IMR-90 (cell line): ENCODE measurements around the gene SEMA6A. TPM values are rescaled to one million over a fixed set of nuclear protein-coding genes. Genes with fewer than 3 reads are reported as not detected.
A peak's percentile ranks its signal among the peaks of the same experiment; 100 is the strongest.

Source experiments
- ATAC-seq: fragments of 200-7000 bp; cut with Tn5 transposase; 2 replicates; pipeline ENCODE4 v1.9.1; 2020; ENCODE audit warnings: low read depth, mild to moderate bottlenecking, moderate library complexity
- BruUV-seq: library from RNA; stranded (reverse); fragments of 400-500 nt; replicated peaks from 2 replicates; lab custom pipeline; 2021; lab: Mats Ljungman, UMichigan
- CTCF ChIA-PET: fragments of 300-600 bp; formaldehyde crosslinking; extraction: SDS; loops from one replicate; lab custom pipeline; 2021; ENCODE audit warnings: antibody characterized with exemption; lab: Yijun Ruan, JAX
- POLR2A ChIA-PET: fragments of 300-600 bp; sonication (Branson Sonifier 250); formaldehyde crosslinking; loops from one replicate; lab custom pipeline; 2022; ENCODE audit warnings: antibody characterized with exemption; ENCODE audit not compliant: unreplicated experiment; lab: Charles Lee
- DNase-seq: peaks from one replicate; pipeline ENCODE4 v3.0.0; 2013
- H2AFZ ChIP-seq: replicated peaks from 2 replicates; pipeline ENCODE3; 2013; ENCODE audit warnings: low read length, mild to moderate bottlenecking; ENCODE audit not compliant: poor library complexity
- H2AK5ac ChIP-seq: 2 replicates; pipeline ENCODE4 v1.6.1; 2013; ENCODE audit warnings: low read depth, low read length, inconsistent platforms
- H2AK9ac ChIP-seq: replicated peaks from 2 replicates; pipeline ENCODE3; 2013; ENCODE audit warnings: mild to moderate bottlenecking, low read depth, low read length, moderate library complexity; ENCODE audit not compliant: poor library complexity
- H2BK120ac ChIP-seq: 2 replicates; pipeline ENCODE4 v1.6.1; 2013; ENCODE audit warnings: low read depth, low read length, inconsistent platforms
- H2BK15ac ChIP-seq: 3 replicates; pipeline ENCODE4 v1.6.1; 2013; ENCODE audit warnings: low read depth, low read length, inconsistent platforms
- H2BK20ac ChIP-seq: 2 replicates; pipeline ENCODE4 v1.6.1; 2013; ENCODE audit warnings: low read depth, mild to moderate bottlenecking, inconsistent platforms, low read length, moderate library complexity
- H2BK5ac ChIP-seq: 2 replicates; pipeline ENCODE4 v1.6.1; 2013; ENCODE audit warnings: mild to moderate bottlenecking, low read depth, low read length, inconsistent platforms; ENCODE audit not compliant: poor library complexity, severe bottlenecking
- H3K14ac ChIP-seq: replicated peaks from 2 replicates; pipeline ENCODE4 v1.6.1; 2013; ENCODE audit warnings: low read depth, low read length, inconsistent platforms
- H3K18ac ChIP-seq: 2 replicates; pipeline ENCODE4 v1.6.1; 2013; ENCODE audit warnings: low read depth, low read length, control low read depth
- H3K23ac ChIP-seq: 2 replicates; pipeline ENCODE4 v1.6.1; 2013; ENCODE audit warnings: low read depth, low read length, inconsistent platforms
- H3K27ac ChIP-seq: 2 replicates; pipeline ENCODE4 v1.5.1; 2013; ENCODE audit warnings: mild to moderate bottlenecking, control low read depth, low read length; ENCODE audit not compliant: insufficient read depth
- H3K27me3 ChIP-seq: 2 replicates; pipeline ENCODE4 v1.6.1; 2013; ENCODE audit warnings: low read length; ENCODE audit not compliant: control insufficient read depth, insufficient read depth
- H3K36me3 ChIP-seq: 2 replicates; pipeline ENCODE4 v1.6.1; 2013; ENCODE audit warnings: low read length, mixed read lengths; ENCODE audit not compliant: control insufficient read depth, insufficient read depth
- H3K4ac ChIP-seq: 2 replicates; pipeline ENCODE4 v1.6.1; 2013; ENCODE audit warnings: low read depth, low read length, inconsistent platforms
- H3K4me1 ChIP-seq: 2 replicates; pipeline ENCODE4 v1.6.1; 2013; ENCODE audit warnings: low read length, mixed read lengths; ENCODE audit not compliant: control insufficient read depth, insufficient read depth
- H3K4me2 ChIP-seq: 2 replicates; pipeline ENCODE4 v1.6.1; 2013; ENCODE audit warnings: low read depth, mild to moderate bottlenecking, control low read depth, low read length, moderate library complexity
- H3K4me3 ChIP-seq: 2 replicates; pipeline ENCODE4 v1.5.1; 2013; ENCODE audit warnings: low read depth, mild to moderate bottlenecking, control low read depth, low read length, moderate library complexity; ENCODE audit not compliant: insufficient read depth
- H3K56ac ChIP-seq: 2 replicates; pipeline ENCODE4 v1.6.1; 2013; ENCODE audit warnings: low read length, inconsistent platforms; ENCODE audit not compliant: insufficient read depth; ENCODE audit errors: extremely low read depth
- H3K79me1 ChIP-seq, 2 experiments: 2 replicates each; pipeline ENCODE4 v1.6.1; 2013; ENCODE audit warnings: low read length in 2 of 2, inconsistent platforms in 1 of 2, low read depth in 1 of 2
- H3K9ac ChIP-seq: 2 replicates; pipeline ENCODE4 v1.6.1; 2013; ENCODE audit warnings: low read depth, low read length, control low read depth
- H3K9me1 ChIP-seq: 2 replicates; pipeline ENCODE4 v1.6.1; 2013; ENCODE audit warnings: low read length, inconsistent platforms; ENCODE audit not compliant: insufficient read depth
- H3K9me3 ChIP-seq: 2 replicates; pipeline ENCODE4 v1.6.1; 2013; ENCODE audit warnings: low read length; ENCODE audit not compliant: control insufficient read depth, insufficient read depth
- H4K20me1 ChIP-seq: 2 replicates; pipeline ENCODE4 v1.6.1; 2013; ENCODE audit warnings: low read length, inconsistent platforms; ENCODE audit not compliant: insufficient read depth
- H4K5ac ChIP-seq: 2 replicates; pipeline ENCODE4 v1.6.1; 2013; ENCODE audit warnings: mild to moderate bottlenecking, low read depth, low read length, control low read depth
- H4K8ac ChIP-seq, 2 experiments: 2 replicates each; pipeline ENCODE4 v1.6.1; 2013; ENCODE audit warnings: low read depth in 2 of 2, low read length in 2 of 2, control low read depth in 1 of 2, inconsistent platforms in 1 of 2
- H4K91ac ChIP-seq: 2 replicates; pipeline ENCODE4 v1.6.1; 2013; ENCODE audit warnings: low read depth, low read length, inconsistent platforms; ENCODE audit not compliant: insufficient read depth
- BHLHE40 ChIP-seq: fragments of 150-350 bp; IDR thresholded peaks from 2 replicates; pipeline ENCODE4 v1.6.1; 2016; ENCODE audit warnings: mild to moderate bottlenecking, low read depth, low read length
- CEBPB ChIP-seq: IDR thresholded peaks from 2 replicates; pipeline ENCODE4 v1.6.1; 2012; ENCODE audit warnings: low read depth, low read length, improper control_type of control experiment
- CHD1 ChIP-seq: IDR thresholded peaks from 2 replicates; pipeline ENCODE4 v1.6.1; 2012; ENCODE audit warnings: low read depth, low read length, improper control_type of control experiment
- CTCF ChIP-seq: conservative IDR thresholded peaks from 2 replicates; pipeline ENCODE4 v1.5.1; 2012; ENCODE audit warnings: mild to moderate bottlenecking, low read depth, low read length, improper control_type of control experiment
- FOS ChIP-seq: fragments of 150-350 bp; IDR thresholded peaks from 2 replicates; pipeline ENCODE4 v1.6.1; 2016; ENCODE audit warnings: low read depth, low read length
- MAFK ChIP-seq: IDR thresholded peaks from 2 replicates; pipeline ENCODE4 v1.6.1; 2012; ENCODE audit warnings: low read depth, low read length, improper control_type of control experiment
- MAZ ChIP-seq: IDR thresholded peaks from 2 replicates; pipeline ENCODE4 v1.6.1; 2012; ENCODE audit warnings: low read depth, mild to moderate bottlenecking, low read length, improper control_type of control experiment, moderate library complexity, borderline replicate concordance
- MXI1 ChIP-seq: IDR thresholded peaks from 2 replicates; pipeline ENCODE4 v1.6.1; 2012; ENCODE audit warnings: low read depth, mild to moderate bottlenecking, low read length, moderate library complexity, borderline replicate concordance
- NFE2L2 ChIP-seq: fragments of 150-350 bp; IDR thresholded peaks from 2 replicates; pipeline ENCODE4 v1.6.1; 2016; ENCODE audit warnings: low read depth, mild to moderate bottlenecking, low read length
- POLR2A ChIP-seq: IDR thresholded peaks from 2 replicates; pipeline ENCODE4 v1.6.1; 2012; ENCODE audit warnings: mild to moderate bottlenecking, low read depth, low read length
- RAD21 ChIP-seq: IDR thresholded peaks from 2 replicates; pipeline ENCODE4 v1.6.1; 2012; ENCODE audit warnings: low read length, improper control_type of control experiment
- RCOR1 ChIP-seq: IDR thresholded peaks from 2 replicates; pipeline ENCODE4 v1.6.1; 2012; ENCODE audit warnings: mild to moderate bottlenecking, low read length, improper control_type of control experiment; ENCODE audit not compliant: insufficient replicate concordance
- RFX5 ChIP-seq: IDR thresholded peaks from 2 replicates; pipeline ENCODE4 v1.8.0; 2012; ENCODE audit warnings: low read depth, mild to moderate bottlenecking, low read length, moderate library complexity
- WGBS, 2 experiments: methylation state at CpG; one replicate each; pipeline versions ENCODE4 v1.1.5 to v1.1.7; 2013; ENCODE audit warnings: missing lambda C conversion rate in 2 of 2; ENCODE audit not compliant: insufficient read length in 1 of 2; ENCODE audit errors: extremely low coverage in 2 of 2; 5-methylcytosine and 5-hydroxymethylcytosine counted together
- dilution Hi-C: fragments of 300-500 bp; cut with HindIII; formaldehyde crosslinking; loops from one replicate; pipeline ENCODE4 v1.14.3; 2018; ENCODE audit warnings: low sequenced_read_pairs; ENCODE audit not compliant: unreplicated experiment
- in situ Hi-C: fragments of 300-500 bp; cut with MboI; formaldehyde crosslinking; loops from 3 replicates; pipeline ENCODE4 v1.14.3; 2019; ENCODE audit warnings: low sequenced_read_pairs, inconsistent platforms, mixed read lengths
- intact Hi-C: fragments of 100-400 bp; cut with micrococcal nuclease; formaldehyde crosslinking; loops from 2 replicates; pipeline ENCODE4 v1.10.0; 2022
- polyA plus RNA-seq, 3 experiments: library from polyadenylated mRNA; depleted of rRNA; stranded (reverse); fragments of >200 nt; gene quantifications; 2 replicates each; pipeline ENCODE4 v1.2.3, GENCODE V29; 2012; ENCODE audit warnings: low replicate concordance in 1 of 3
- total RNA-seq: library from RNA; depleted of rRNA; stranded (reverse); fragments of >200 nt; gene quantifications from 2 replicates; pipeline ENCODE4 v1.2.3, GENCODE V29; 2012

Gene SEMA6A
- total and polyA plus RNA-seq, 2 of the 4 experiments (the other 2 are of a cell fraction), result 0.27 to 0.36 TPM

GRCh38 chr5:116571568-116572349 is 2.9 kb downstream of the SEMA6A start:
- Histone ChIP-seq H4K91ac (no peak overlapping the region), H3K18ac (no peak overlapping the region), H3K27me3 (peaks cover 41% of the 10 kb centered on the region), H3K4ac (no peak overlapping the region), H3K23ac (no peak overlapping the region), H2AFZ (peak overlapping the region; percentile 78), H4K8ac (no peak overlapping the region), H3K4me1 (no peaks in the 10 kb centered on the region; the same call in 1 of the 2 replicates), H3K9me1 (no peaks in the 10 kb centered on the region), H2BK20ac (no peak overlapping the region), H3K14ac (no peak overlapping the region), H3K9me3 (no peaks in the 10 kb centered on the region; the same call in 1 of the 2 replicates), H3K79me1 (no peaks in the 10 kb centered on the region), H3K36me3 (no peaks in the 10 kb centered on the region), H2AK5ac (no peak overlapping the region), H3K9ac (no peak overlapping the region), H2BK15ac (no peak overlapping the region), H2BK120ac (no peak overlapping the region), H3K4me2 (no peak overlapping the region), H3K4me3 (no peak overlapping the region), H3K27ac (no peak overlapping the region), H4K5ac (no peak overlapping the region), H2AK9ac (no peak overlapping the region), H4K20me1 (no peaks in the 10 kb centered on the region), H3K56ac (no peak overlapping the region), H2BK5ac (no peak overlapping the region)
- DNase-seq (no peak), ATAC-seq (no peak)
- ChIA-PET POLR2A (no interaction called here), CTCF (no interaction called here)
- dilution Hi-C loops (no loop called here), intact Hi-C loops (loop anchor here (5.0 to 10.0 kb wide), 3 partner anchors 299 to 943 kb away; no protein-coding TSS in a partner anchor), in situ Hi-C loops (no loop called here)
- BruUV-seq, result no TSS peak
- TF ChIP-seq FOS, result no peak
- no peak for TF ChIP-seq NFE2L2
- TF ChIP-seq RFX5, result no peak
- TF ChIP-seq MAZ, result no peak
- no peak for TF ChIP-seq RAD21
- TF ChIP-seq CHD1, result no peak
- no peak for TF ChIP-seq CEBPB
- no peak for TF ChIP-seq POLR2A
- no peak for TF ChIP-seq CTCF
- no peak for TF ChIP-seq MAFK
- TF ChIP-seq RCOR1, result no peak
- TF ChIP-seq BHLHE40, result no peak
- TF ChIP-seq MXI1, result no peak
- WGBS, 2 experiments, result 20% methylated on average over 11 of the region's 17 CpGs; no CpG with 5 or more reads in 1 of the 2 experiments
